ENCODE data around the gene RLBP1.

DNA sequence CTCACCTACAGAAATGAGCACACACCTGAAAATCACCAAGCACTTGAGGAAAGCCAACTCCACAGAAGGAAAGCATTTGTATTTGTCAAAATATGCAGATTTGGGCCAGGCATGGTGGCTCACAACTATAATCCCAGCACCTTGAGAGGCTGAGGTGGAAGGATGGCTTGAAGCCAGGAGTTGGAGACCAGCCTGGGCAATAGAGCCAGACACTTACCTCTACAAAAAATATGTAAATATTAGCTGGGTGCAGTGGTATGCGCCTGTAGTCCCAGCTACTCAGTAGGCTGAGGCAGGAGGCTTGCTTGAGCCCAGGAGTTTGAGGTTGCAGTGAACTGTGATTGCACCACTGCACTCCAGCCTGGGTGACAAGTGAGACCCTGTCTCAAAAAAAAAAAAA lies 12.3 kb downstream of the RLBP1 start:
- TF ChIP-seq GATA2 (IDR thresholded peaks at IDR 0.05; ENCODE audit: low read depth, low read length) (no peak), GATA3 (IDR thresholded peaks at IDR 0.05; ENCODE audit: low read depth, low read length) (no peak)
